ENCODE measurements around the gene FASTK.

Gene FASTK

GRCh38 chr7:151082141-151083070 is 1.8 kb upstream of the FASTK start:
- no peak for TF ChIP-seq CTCF (IDR thresholded peaks at IDR 0.05; ENCODE audit: control insufficient read depth, insufficient read depth, low read depth, low read length, missing control alignments)
- H3K4me3 ChIP-seq (ENCODE audit: control insufficient read depth, low read depth, low read length), result peak overlapping the region; percentile 88
- no peak for DNase-seq (ENCODE audit: low read depth)

- no peak for TF ChIP-seq CTCF (IDR thresholded peaks at IDR 0.05; ENCODE audit: control insufficient read depth, insufficient read depth, low read depth, low read length, missing control alignments)
- peak overlapping the region; percentile 88 for H3K4me3 ChIP-seq (ENCODE audit: control insufficient read depth, low read depth, low read length)
- DNase-seq (ENCODE audit: low read depth), result no peak
Measured at GRCh38 chr7:151081170-151082101, 827 bp upstream of the FASTK start.

GRCh38 chr7:151080067-151080521 is 515 bp downstream of the FASTK start:
- no peak for TF ChIP-seq CTCF (IDR thresholded peaks at IDR 0.05; ENCODE audit: control insufficient read depth, insufficient read depth, low read depth, low read length, missing control alignments)
- H3K4me3 ChIP-seq (ENCODE audit: control insufficient read depth, low read depth, low read length), result peak overlapping the region; percentile 96
- no peak for DNase-seq (ENCODE audit: low read depth)

GRCh38 chr7:151079199-151079910 is 1.3 kb downstream of the FASTK start:
- DNase-seq (ENCODE audit: low read depth), result no peak
- H3K4me3 ChIP-seq (ENCODE audit: control insufficient read depth, low read depth, low read length), result peak overlapping the region; percentile 96
- TF ChIP-seq CTCF (IDR thresholded peaks at IDR 0.05; ENCODE audit: control insufficient read depth, insufficient read depth, low read depth, low read length, missing control alignments), result no peak

- no peak for TF ChIP-seq CTCF (IDR thresholded peaks at IDR 0.05; ENCODE audit: control insufficient read depth, insufficient read depth, low read depth, low read length, missing control alignments)
- H3K4me3 ChIP-seq (ENCODE audit: control insufficient read depth, low read depth, low read length), result no peak overlapping the region
- DNase-seq (ENCODE audit: low read depth), result no peak
Measured at GRCh38 chr7:151078233-151079040, 2.2 kb downstream of the FASTK start.
